HG03342 (cell line): Measurements from ENCODE around the gene FBLN2.

Source experiments
- ATAC-seq: cut with Tn5 transposase; IDR thresholded peaks from one replicate; pipeline ENCODE4 v1.9.1; 2021; ENCODE audit warnings: mild to moderate bottlenecking, moderate library complexity; ENCODE audit not compliant: unreplicated experiment

Gene FBLN2

DNA sequence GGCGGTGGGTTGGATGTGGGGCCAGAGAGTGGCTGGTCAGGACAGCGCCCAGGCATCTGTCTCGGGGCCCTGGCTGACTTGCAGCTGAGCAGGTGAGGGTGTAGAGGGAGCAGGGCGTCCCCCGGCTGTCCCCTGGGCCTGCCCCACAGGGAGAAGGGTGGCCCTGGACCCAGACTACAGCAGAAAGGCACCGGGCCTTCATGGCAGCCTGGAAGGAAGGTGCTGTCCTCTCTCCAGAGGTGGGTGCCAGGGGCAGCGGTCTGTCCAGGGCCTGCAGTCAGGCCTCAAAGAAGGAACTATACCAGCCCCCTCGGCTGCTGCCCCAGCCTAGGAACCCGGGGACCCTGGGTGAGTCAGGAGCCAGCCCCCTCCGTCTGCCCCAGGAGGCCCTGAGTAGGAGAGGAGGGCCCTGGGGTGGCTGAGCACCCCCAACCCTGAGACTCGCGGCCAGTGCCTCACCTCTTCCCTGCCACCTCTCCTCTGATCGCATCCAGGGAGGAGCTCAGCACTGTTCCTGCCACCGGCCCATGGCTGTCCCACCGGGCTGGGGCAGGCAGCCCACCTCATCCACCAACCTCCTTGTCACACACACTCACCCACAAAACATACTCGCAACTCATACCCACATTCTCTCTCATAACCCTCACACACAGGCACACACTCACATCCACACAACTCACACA, 133.5 kb downstream of the FBLN2 start:
- no peak for ATAC-seq

DNA sequence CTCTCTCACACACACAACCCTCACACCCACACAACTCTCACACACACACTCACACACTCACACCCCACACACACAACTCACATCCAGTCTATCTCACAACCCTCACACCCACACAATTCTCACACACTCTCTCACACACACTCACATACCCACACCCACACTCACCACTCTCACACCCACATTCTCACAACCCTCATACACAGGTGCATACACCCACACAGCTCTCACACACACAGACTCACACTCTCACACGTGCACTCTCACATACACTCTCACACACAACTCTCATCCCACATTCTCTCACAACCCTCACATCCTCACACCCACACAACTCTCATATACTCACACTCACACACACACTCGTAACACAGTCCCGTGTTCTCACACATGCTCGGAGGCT, 134.4 kb downstream of the FBLN2 start:
- ATAC-seq: no peak

DNA sequence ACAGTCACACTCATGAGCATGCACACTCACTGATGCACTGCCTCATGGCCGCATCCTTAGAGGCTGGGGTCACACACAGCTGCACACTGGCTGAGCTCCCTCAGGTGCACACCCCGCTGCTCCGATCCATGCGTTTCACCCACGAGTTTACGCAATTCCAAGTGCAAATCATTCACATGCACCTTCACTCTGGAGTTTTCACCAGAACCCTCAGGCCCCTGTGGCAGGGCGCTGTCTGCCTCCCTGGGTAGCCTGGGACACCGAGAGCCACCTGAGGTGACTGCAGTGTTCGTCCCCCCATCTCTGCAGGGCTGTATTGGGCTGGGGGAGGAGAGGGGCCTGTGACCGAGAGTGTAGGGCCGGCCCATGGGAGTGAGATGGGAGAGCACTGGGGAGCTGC, 134.8 kb downstream of the FBLN2 start:
- ATAC-seq: no peak

DNA sequence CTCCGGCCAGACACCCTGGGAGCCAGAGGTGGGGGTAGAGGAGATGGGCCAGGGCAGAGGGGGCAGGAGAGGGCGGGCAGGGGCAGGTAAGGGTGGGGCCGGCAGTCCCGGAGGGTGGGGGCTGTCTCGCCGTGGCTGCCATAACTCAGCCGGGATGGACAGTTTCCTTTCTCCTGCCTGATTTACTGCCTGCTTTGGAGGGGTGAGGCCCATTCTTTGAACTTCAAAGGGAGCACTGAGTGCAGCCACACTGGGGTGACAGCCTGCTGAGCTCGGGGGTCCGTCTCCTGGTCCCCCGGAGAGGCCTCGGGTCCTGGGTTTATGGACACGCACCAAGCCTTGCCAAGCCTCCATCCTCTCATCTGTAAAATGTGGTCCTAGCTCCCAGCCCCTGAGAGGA, 135.4 kb downstream of the FBLN2 start:
- ATAC-seq: no peak

DNA sequence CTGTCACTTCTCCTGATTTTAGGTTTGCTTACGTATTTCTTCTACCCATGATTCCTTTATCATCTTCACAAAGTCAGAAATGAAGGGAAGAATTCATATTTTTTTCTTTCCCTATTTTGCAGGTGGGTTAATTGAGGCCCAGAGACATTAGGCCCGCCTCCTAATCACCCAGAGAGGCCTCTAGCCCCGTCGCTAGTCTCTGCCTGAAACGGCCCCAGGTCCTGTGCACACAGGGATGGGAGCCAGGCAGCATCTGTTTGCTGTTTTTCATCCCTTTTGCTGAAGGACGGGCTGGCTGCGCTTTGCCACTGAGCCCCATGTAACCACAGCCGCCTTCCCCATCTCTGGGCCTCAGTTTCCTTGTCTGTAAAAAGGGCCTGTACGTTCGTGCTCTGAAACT, 135.9 kb downstream of the FBLN2 start:
- no peak for ATAC-seq

DNA sequence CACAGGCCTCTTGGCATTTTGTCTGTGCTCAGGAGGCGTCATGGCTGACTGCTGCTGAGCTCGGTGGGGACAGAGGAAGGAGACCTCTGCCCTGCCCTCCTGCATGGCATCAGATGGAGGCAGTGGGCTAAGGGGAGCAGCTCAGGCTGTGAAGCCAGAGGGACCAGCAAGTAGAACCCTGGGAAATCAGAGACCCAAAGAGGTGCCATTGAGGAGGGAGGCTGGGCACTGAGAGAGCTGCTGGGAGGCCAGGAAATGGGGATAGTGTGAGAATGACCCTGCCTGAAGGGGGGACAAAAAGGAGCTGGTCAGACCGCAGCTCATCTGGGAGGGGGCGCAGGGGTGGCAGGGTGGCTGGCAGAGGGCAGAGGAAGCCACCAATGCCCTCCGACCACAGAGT, 136.8 kb downstream of the FBLN2 start:
- ATAC-seq: no peak

- no peak for ATAC-seq
Observed at GRCh38 chr3:13686367-13687160, 137.6 kb downstream of the FBLN2 start.

DNA sequence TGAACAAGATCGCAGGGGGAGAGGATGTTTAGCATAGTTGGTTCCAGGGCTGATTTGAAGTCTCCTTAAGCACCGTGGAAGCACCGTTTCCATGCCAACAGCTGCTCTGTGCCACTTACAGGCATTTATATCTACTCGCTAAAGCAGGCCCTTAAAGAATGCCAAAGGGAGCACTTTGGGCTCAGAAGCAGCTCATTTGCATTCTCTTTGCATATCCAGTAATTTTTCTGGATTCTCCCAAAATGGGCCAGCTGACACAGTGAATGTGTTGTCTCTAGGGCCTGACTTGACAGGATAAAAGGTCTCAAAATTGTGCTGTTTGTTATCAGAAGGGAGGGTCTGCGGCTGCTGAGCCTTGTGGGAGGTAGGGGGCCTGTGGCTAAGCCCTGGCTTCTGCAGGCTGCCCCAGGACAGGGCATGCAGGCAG, 138.6 kb downstream of the FBLN2 start:
- no peak for ATAC-seq
